Endothelial cell of umbilical vein (primary cell): ENCODE measurements around the gene VPS8. TPM values are rescaled to one million over a fixed set of nuclear protein-coding genes. Genes with fewer than 3 reads are reported as not detected.

ENCODE experiments used
- BruUV-seq: library from RNA; stranded (reverse); fragments of 400-500 nt; replicated peaks from 2 replicates; lab custom pipeline; 2021; lab: Mats Ljungman, UMichigan
- CTCF ChIA-PET: fragments of 300-600, 350-600 bp; sonication (Branson Sonifier 250); formaldehyde crosslinking; loops from one replicate; lab custom pipeline; 2021; ENCODE audit warnings: antibody characterized with exemption, inconsistent platforms; lab: Charles Lee
- POLR2A ChIA-PET: fragments of 300-600, 350-600 bp; sonication (Branson Sonifier 250); formaldehyde crosslinking; loops from one replicate; lab custom pipeline; 2021; ENCODE audit warnings: antibody characterized with exemption, inconsistent platforms; lab: Charles Lee
- DNase-seq: peaks from one replicate; pipeline ENCODE4 v3.0.0-alpha.2; 2011; ENCODE audit warnings: low read depth, low spot score
- FAIRE-seq: peaks from 2 replicates; lab custom pipeline; 2011; peaks lifted over from hg19 to GRCh38; lab: Jason Lieb, UNC
- H2AFZ ChIP-seq: 2 replicates; pipeline ENCODE4 v1.6.0; 2012; ENCODE audit warnings: low read depth, low read length, control low read depth, inconsistent platforms
- H3K27ac ChIP-seq: 2 replicates; pipeline ENCODE4 v1.5.1; 2011; ENCODE audit warnings: low read depth, mild to moderate bottlenecking, control low read depth, low read length, moderate library complexity; ENCODE audit not compliant: insufficient read depth
- H3K27me3 ChIP-seq, 2 experiments: 2 replicates each; pipeline versions ENCODE4 v1.6.0 to v1.6.1; 2011; ENCODE audit warnings: low read length in 2 of 2, mixed read lengths in 1 of 2; ENCODE audit not compliant: control insufficient read depth in 2 of 2, insufficient read depth in 2 of 2
- H3K36me3 ChIP-seq, 2 experiments: 2 replicates in 1 of 2; 3 replicates in 1 of 2; pipeline ENCODE4 v1.5.1; 2011; ENCODE audit warnings: low read length in 2 of 2, mild to moderate bottlenecking in 1 of 2, moderate library complexity in 1 of 2; ENCODE audit not compliant: control insufficient read depth in 2 of 2, insufficient read depth in 2 of 2; ENCODE audit errors: extremely low read depth in 1 of 2
- H3K4me1 ChIP-seq: 3 replicates; pipeline ENCODE4 v1.5.1; 2011; ENCODE audit warnings: mild to moderate bottlenecking, low read length; ENCODE audit not compliant: control insufficient read depth, insufficient read depth; ENCODE audit errors: extremely low read depth
- H3K4me2 ChIP-seq: 2 replicates; pipeline ENCODE4 v1.6.1; 2011; ENCODE audit warnings: low read length, control low read depth, mixed read lengths; ENCODE audit not compliant: insufficient read depth
- H3K4me3 ChIP-seq, 3 experiments: fragments of 200-600 bp in 1 of 3; sonication (generic), shearing (Covaris generic) in 1 of 3; replicated peaks in 1 of 3; 2 replicates each; pipeline ENCODE4 v1.5.1; 2011 to 2016; ENCODE audit warnings: control low read depth in 3 of 3, low read length in 3 of 3, mild to moderate bottlenecking in 2 of 3, inconsistent platforms in 1 of 3, low read depth in 1 of 3, moderate library complexity in 1 of 3; ENCODE audit not compliant: insufficient read depth in 1 of 3
- H3K79me2 ChIP-seq: 2 replicates; pipeline ENCODE4 v1.6.0; 2012; ENCODE audit warnings: low read length, inconsistent platforms; ENCODE audit not compliant: control insufficient read depth, insufficient read depth
- H3K9ac ChIP-seq: replicated peaks from 2 replicates; pipeline ENCODE3; 2011; ENCODE audit warnings: low read length, control low read depth; ENCODE audit not compliant: insufficient read depth; ENCODE audit errors: extremely low read depth
- H3K9me1 ChIP-seq: replicated peaks from 3 replicates; pipeline ENCODE4 v1.6.0; 2011; ENCODE audit warnings: mild to moderate bottlenecking, low read length; ENCODE audit not compliant: control insufficient read depth, insufficient read depth; ENCODE audit errors: extremely low read depth
- H3K9me3 ChIP-seq: replicated peaks from 2 replicates; pipeline ENCODE4 v1.5.1; 2012; ENCODE audit warnings: low read length, inconsistent platforms; ENCODE audit not compliant: control insufficient read depth, insufficient read depth
- H4K20me1 ChIP-seq: replicated peaks from 2 replicates; pipeline ENCODE3; 2011; ENCODE audit warnings: mild to moderate bottlenecking, low read length; ENCODE audit not compliant: control insufficient read depth, insufficient read depth; ENCODE audit errors: extremely low read depth
- EZH2 ChIP-seq: IDR thresholded peaks from 2 replicates; pipeline ENCODE4 v1.6.1; 2012; ENCODE audit warnings: borderline replicate concordance, low read depth, mild to moderate bottlenecking, moderate library complexity, low read length, inconsistent platforms; ENCODE audit not compliant: severe bottlenecking
- FOS ChIP-seq: IDR thresholded peaks from 2 replicates; pipeline ENCODE4 v1.6.1; 2011; ENCODE audit warnings: mild to moderate bottlenecking, low read length, moderate library complexity, borderline replicate concordance; ENCODE audit not compliant: insufficient read depth
- GATA2 ChIP-seq: IDR thresholded peaks from 2 replicates; pipeline ENCODE4 v1.7.0; 2011; ENCODE audit warnings: low read depth, mild to moderate bottlenecking, moderate library complexity, mixed read lengths, low read length; ENCODE audit not compliant: insufficient read length, insufficient read depth
- JUN ChIP-seq: IDR thresholded peaks from 2 replicates; pipeline ENCODE4 v1.6.1; 2011; ENCODE audit warnings: borderline replicate concordance, low read depth; ENCODE audit not compliant: insufficient read length, insufficient read depth
- MYC ChIP-seq: IDR thresholded peaks from one replicate; pipeline ENCODE4 v1.6.1; 2011; ENCODE audit warnings: mild to moderate bottlenecking, low read depth, low read length
- POLR2A ChIP-seq: IDR thresholded peaks from 2 replicates; pipeline ENCODE4 v1.6.1; 2012; ENCODE audit warnings: low read depth, mild to moderate bottlenecking, control low read depth, low read length
- POLR2AphosphoS5 ChIP-seq: IDR thresholded peaks from 2 replicates; pipeline ENCODE4 v1.6.1; 2012; ENCODE audit warnings: low read depth, mild to moderate bottlenecking, control low read depth, low read length, moderate library complexity; ENCODE audit not compliant: insufficient read depth
- dilution Hi-C: fragments of 300-500 bp; cut with MboI; formaldehyde crosslinking; loops from one replicate; pipeline ENCODE4 v1.15.0; 2019; ENCODE audit warnings: low sequenced_read_pairs; ENCODE audit not compliant: extremely low pct_ligation_motif_present
- intact Hi-C: fragments of 100-400 bp; cut with micrococcal nuclease; formaldehyde crosslinking; loops from one replicate; pipeline ENCODE4 v1.10.0; 2022
- polyA plus RNA-seq, 4 experiments: library from polyadenylated mRNA; depleted of rRNA in 3 of 4; stranded (reverse) in 3 of 4; unstranded in 1 of 4; fragments of >200 nt; gene quantifications; 2 replicates each; pipeline versions ENCODE4 v1.2.1 to v1.2.3, GENCODE V29; 2011 to 2012; ENCODE audit warnings: missing spikeins in 1 of 4
- total RNA-seq: library from RNA; stranded (reverse); gene quantifications from 2 replicates; pipeline ENCODE4 v1.2.3, GENCODE V29; 2021
- TF ChIP-seq, protein P1 (sequence below): IDR thresholded peaks from 2 replicates; pipeline ENCODE4 v1.6.1; 2011; ENCODE audit not compliant: insufficient read depth, insufficient read length
- TF ChIP-seq, protein P2 (sequence below), 2 donors: IDR thresholded peaks; 1 replicate in 1 of 2; 2 replicates in 1 of 2; pipeline ENCODE4 v1.5.1; 2011; ENCODE audit warnings: low read length in 2 of 2, mild to moderate bottlenecking in 2 of 2, moderate library complexity in 2 of 2, control low read depth in 1 of 2, inconsistent platforms in 1 of 2, low read depth in 1 of 2; ENCODE audit not compliant: insufficient read depth in 1 of 2; ENCODE audit errors: extremely low read depth in 1 of 2

Gene VPS8
- total and polyA plus RNA-seq, 2 donors (not counting 3 experiments of a cell fraction or from before 2014, with no cell fraction given), result 13.7 to 51.6 TPM

DNA sequence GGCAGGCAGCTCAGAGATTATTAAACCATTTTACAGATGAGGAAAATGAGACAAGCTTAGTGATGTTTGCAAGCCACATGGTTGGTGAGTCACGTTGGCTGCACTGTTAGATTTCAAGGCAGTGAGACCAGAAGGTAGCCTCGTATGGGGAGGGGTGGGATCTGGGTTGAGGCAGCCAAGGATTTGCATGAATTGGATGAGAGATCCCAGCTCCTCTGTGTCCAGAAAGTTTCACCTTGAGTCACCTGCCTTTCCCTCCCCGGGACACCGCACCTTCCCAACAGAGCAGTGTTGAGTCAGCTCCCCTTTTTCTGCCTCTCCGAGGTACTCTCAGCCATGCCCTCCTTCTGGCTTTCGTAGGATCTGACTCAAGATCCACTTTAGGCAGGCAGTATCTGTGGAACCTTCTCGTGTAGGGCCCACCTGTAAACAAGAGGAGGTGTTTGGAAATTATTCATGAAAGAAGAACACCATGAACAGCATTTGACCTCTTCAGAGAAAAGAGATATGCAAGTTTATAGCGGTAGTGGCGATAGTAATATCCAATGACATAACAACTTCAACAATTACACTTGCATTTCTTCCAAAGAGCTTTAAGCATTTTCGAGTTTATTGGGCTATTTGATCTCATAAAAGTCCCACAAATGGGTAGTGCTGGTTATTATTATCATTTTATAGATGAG, 46.8 kb upstream of the VPS8 start:
- BruUV-seq, result no TSS peak
- no peak for TF ChIP-seq EZH2
- TF ChIP-seq JUN, result no peak
- TF ChIP-seq, protein P1, sequence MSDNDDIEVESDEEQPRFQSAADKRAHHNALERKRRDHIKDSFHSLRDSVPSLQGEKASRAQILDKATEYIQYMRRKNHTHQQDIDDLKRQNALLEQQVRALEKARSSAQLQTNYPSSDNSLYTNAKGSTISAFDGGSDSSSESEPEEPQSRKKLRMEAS, result no peak
- no peak for TF ChIP-seq POLR2A
- TF ChIP-seq, protein P2, sequence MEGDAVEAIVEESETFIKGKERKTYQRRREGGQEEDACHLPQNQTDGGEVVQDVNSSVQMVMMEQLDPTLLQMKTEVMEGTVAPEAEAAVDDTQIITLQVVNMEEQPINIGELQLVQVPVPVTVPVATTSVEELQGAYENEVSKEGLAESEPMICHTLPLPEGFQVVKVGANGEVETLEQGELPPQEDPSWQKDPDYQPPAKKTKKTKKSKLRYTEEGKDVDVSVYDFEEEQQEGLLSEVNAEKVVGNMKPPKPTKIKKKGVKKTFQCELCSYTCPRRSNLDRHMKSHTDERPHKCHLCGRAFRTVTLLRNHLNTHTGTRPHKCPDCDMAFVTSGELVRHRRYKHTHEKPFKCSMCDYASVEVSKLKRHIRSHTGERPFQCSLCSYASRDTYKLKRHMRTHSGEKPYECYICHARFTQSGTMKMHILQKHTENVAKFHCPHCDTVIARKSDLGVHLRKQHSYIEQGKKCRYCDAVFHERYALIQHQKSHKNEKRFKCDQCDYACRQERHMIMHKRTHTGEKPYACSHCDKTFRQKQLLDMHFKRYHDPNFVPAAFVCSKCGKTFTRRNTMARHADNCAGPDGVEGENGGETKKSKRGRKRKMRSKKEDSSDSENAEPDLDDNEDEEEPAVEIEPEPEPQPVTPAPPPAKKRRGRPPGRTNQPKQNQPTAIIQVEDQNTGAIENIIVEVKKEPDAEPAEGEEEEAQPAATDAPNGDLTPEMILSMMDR (IDR thresholded peaks at IDR 0.05; ENCODE audit: extremely low read depth in 1 of 2, insufficient read depth in 1 of 2, low read depth in 1 of 2, low read length in 2 of 2), result no peak
- TF ChIP-seq MYC, result no peak
- no peak for TF ChIP-seq FOS
- TF ChIP-seq POLR2AphosphoS5, result no peak
- TF ChIP-seq GATA2, result no peak
- no peaks in the 10 kb centered on the region for H3K9me1 ChIP-seq
- intact Hi-C loops (no loop called here), dilution Hi-C loops (no loop called here)
- no peaks in the 10 kb centered on the region for H4K20me1 ChIP-seq
- H3K27me3 ChIP-seq, result peaks cover 0 to 7% of the 10 kb centered on the region in 2 experiments
- DNase-seq (no peak), FAIRE-seq (no peak)
- CTCF ChIA-PET, result interaction anchor here (0.8 to 1.9 kb wide), 3 partner anchors 13 to 204 kb away, joined by 3 to 7 read pairs (median 5); partner anchors contain the start of gene EPHB3
- no peak overlapping the region for H3K4me3 ChIP-seq
- no peaks in the 10 kb centered on the region for H3K36me3 ChIP-seq
- POLR2A ChIA-PET, result interaction anchor here (0.6 kb wide), 1 partner anchor 1176 kb away, joined by 3 read pairs; no protein-coding TSS in a partner anchor
- no peak overlapping the region for H2AFZ ChIP-seq
- H3K4me1 ChIP-seq, result no peaks in the 10 kb centered on the region
- no peaks in the 10 kb centered on the region for H3K79me2 ChIP-seq
- H3K9ac ChIP-seq, result no peak overlapping the region
- no peak overlapping the region for H3K27ac ChIP-seq
- no peak overlapping the region for H3K4me2 ChIP-seq
- no peaks in the 10 kb centered on the region for H3K9me3 ChIP-seq
